ENCODE results near the gene USF2.

GRCh38 chr19:35257113-35257461 lies 11.7 kb upstream of the USF2 start:
- no peak for TF ChIP-seq POLR2A (IDR thresholded peaks at IDR 0.05; ENCODE audit: control extremely low read depth in 1 of 2, low read depth in 2 of 2, low read length in 2 of 2)
- TF ChIP-seq, protein P1, sequence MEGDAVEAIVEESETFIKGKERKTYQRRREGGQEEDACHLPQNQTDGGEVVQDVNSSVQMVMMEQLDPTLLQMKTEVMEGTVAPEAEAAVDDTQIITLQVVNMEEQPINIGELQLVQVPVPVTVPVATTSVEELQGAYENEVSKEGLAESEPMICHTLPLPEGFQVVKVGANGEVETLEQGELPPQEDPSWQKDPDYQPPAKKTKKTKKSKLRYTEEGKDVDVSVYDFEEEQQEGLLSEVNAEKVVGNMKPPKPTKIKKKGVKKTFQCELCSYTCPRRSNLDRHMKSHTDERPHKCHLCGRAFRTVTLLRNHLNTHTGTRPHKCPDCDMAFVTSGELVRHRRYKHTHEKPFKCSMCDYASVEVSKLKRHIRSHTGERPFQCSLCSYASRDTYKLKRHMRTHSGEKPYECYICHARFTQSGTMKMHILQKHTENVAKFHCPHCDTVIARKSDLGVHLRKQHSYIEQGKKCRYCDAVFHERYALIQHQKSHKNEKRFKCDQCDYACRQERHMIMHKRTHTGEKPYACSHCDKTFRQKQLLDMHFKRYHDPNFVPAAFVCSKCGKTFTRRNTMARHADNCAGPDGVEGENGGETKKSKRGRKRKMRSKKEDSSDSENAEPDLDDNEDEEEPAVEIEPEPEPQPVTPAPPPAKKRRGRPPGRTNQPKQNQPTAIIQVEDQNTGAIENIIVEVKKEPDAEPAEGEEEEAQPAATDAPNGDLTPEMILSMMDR (IDR thresholded peaks at IDR 0.05; ENCODE audit: control extremely low read depth in 1 of 3, insufficient read depth in 1 of 3, low read depth in 1 of 3, low read length in 3 of 3), result no peak
- TF ChIP-seq RFX5 (IDR thresholded peaks at IDR 0.05; ENCODE audit: borderline replicate concordance, low read depth, low read length), result no peak
- no peak for TF ChIP-seq EP300 (IDR thresholded peaks at IDR 0.05; ENCODE audit: borderline replicate concordance in 1 of 2, low read depth in 2 of 2, low read length in 2 of 2)
- no peak for TF ChIP-seq FOSL1 (IDR thresholded peaks at IDR 0.05; ENCODE audit: insufficient read depth, low read depth, low read length)
- TF ChIP-seq NRF1 (IDR thresholded peaks at IDR 0.05; ENCODE audit: low read depth, low read length), result no peak
- TF ChIP-seq TAF1 (IDR thresholded peaks at IDR 0.05; ENCODE audit: low read depth, low read length), result no peak
- TF ChIP-seq KDM1A (IDR thresholded peaks at IDR 0.05; ENCODE audit: borderline replicate concordance, low read length), result no peak
- TF ChIP-seq ATF2 (IDR thresholded peaks at IDR 0.05; ENCODE audit: low read length), result no peak
- TF ChIP-seq POLR2AphosphoS5 (IDR thresholded peaks at IDR 0.05; ENCODE audit: low read depth, low read length), result no peak
- no peak for TF ChIP-seq CBX8 (IDR thresholded peaks at IDR 0.05; ENCODE audit: borderline replicate concordance, low read depth, low read length)
- no peak for TF ChIP-seq EZH2 (IDR thresholded peaks at IDR 0.05; ENCODE audit: low read depth, low read length, severe bottlenecking)
- TF ChIP-seq ZNF274 (IDR thresholded peaks at IDR 0.05; ENCODE audit: borderline replicate concordance, extremely low read depth, low read length), result no peak

All from H1 (cell line).